Suprapubic skin (tissue), 4 donors: Measurements from ENCODE around the gene FLYWCH1. TPM values are rescaled to one million over a fixed set of nuclear protein-coding genes. Genes with fewer than 3 reads are reported as not detected.

ENCODE experiments used
- DNase-seq, 2 donors: peaks; one replicate each; pipeline ENCODE4 v3.0.0-alpha.2; 2019; ENCODE audit warnings: low spot score in 2 of 2
- H3K27ac ChIP-seq: fragments of 200-600 bp; sonication (generic); one replicate; pipeline ENCODE4 v1.5.1; 2019
- H3K27me3 ChIP-seq: fragments of 200-600 bp; sonication (generic); one replicate; pipeline ENCODE4 v1.5.1; 2019
- H3K36me3 ChIP-seq: fragments of 200-600 bp; sonication (generic); one replicate; pipeline ENCODE4 v1.5.1; 2019
- H3K4me1 ChIP-seq: fragments of 200-600 bp; sonication (generic); one replicate; pipeline ENCODE4 v1.5.1; 2019
- H3K4me3 ChIP-seq: fragments of 200-600 bp; sonication (generic); one replicate; pipeline ENCODE4 v1.5.1; 2019; ENCODE audit warnings: mild to moderate bottlenecking
- H3K9me3 ChIP-seq: fragments of 200-600 bp; sonication (generic); one replicate; pipeline ENCODE4 v1.5.1; 2019
- CTCF ChIP-seq, 2 donors: fragments of 200-600 bp in 1 of 2; fragments of 450-650 bp in 1 of 2; sonication (generic) in 1 of 2; IDR thresholded peaks; one replicate each; pipeline ENCODE4 v1.5.1; 2016 to 2019; ENCODE audit warnings: antibody characterized with exemption in 2 of 2, mild to moderate bottlenecking in 1 of 2, moderate library complexity in 1 of 2
- EP300 ChIP-seq: sonication (generic); formaldehyde crosslinking; IDR thresholded peaks from one replicate; pipeline ENCODE4 v1.6.1; 2017; ENCODE audit warnings: antibody characterized with exemption
- POLR2A ChIP-seq, 2 donors: fragments of 450-650 bp; IDR thresholded peaks; one replicate each; pipeline ENCODE4 v1.6.1; 2017; ENCODE audit warnings: antibody characterized with exemption in 2 of 2, mild to moderate bottlenecking in 2 of 2, moderate library complexity in 2 of 2
- POLR2AphosphoS5 ChIP-seq, 3 donors: sonication (generic); formaldehyde crosslinking; IDR thresholded peaks; one replicate each; pipeline ENCODE4 v1.6.1; 2017; ENCODE audit warnings: antibody characterized with exemption in 3 of 3
- WGBS: methylation state at CpG from one replicate; pipeline ENCODE4 v1.1.5; 2018; 5-methylcytosine and 5-hydroxymethylcytosine counted together
- total RNA-seq, 4 donors: library from RNA; depleted of rRNA; stranded (reverse); fragments of >200 nt; gene quantifications; one replicate each; pipeline ENCODE4 v1.1.0, GENCODE V29; 2016

Gene FLYWCH1
- total RNA-seq, 4 donors from 2014 or later, result 32.7 to 81.8 (median 52.1) TPM

- WGBS, result no CpG with 5 or more reads among the region's 51 CpGs
- Histone ChIP-seq H3K4me3 (peak overlapping the region; percentile 36), H3K27ac (no peak overlapping the region), H3K36me3 (no peaks in the 10 kb centered on the region), H3K4me1 (peaks cover 82% of the 10 kb centered on the region), H3K9me3 (no peaks in the 10 kb centered on the region), H3K27me3 (peaks cover 58% of the 10 kb centered on the region)
- no peak for TF ChIP-seq EP300
- no peak for TF ChIP-seq POLR2AphosphoS5 (IDR thresholded peaks at IDR 0.05)
- no peak for TF ChIP-seq CTCF (IDR thresholded peaks at IDR 0.05)
- no peak for TF ChIP-seq POLR2A (IDR thresholded peaks at IDR 0.05)
- no peak for DNase-seq
Measured at GRCh38 chr16:2967211-2967631, 55.5 kb downstream of the FLYWCH1 start.

GRCh38 chr16:2967721-2968161 lies 56.0 kb downstream of the FLYWCH1 start:
- Histone ChIP-seq H3K27ac (no peak overlapping the region), H3K27me3 (peaks cover 53% of the 10 kb centered on the region), H3K4me3 (peak overlapping the region; percentile 87), H3K36me3 (no peaks in the 10 kb centered on the region), H3K9me3 (no peaks in the 10 kb centered on the region), H3K4me1 (peaks cover 78% of the 10 kb centered on the region)
- no peak for DNase-seq
- TF ChIP-seq POLR2AphosphoS5 (IDR thresholded peaks at IDR 0.05), result no peak
- no peak for TF ChIP-seq EP300
- no peak for TF ChIP-seq POLR2A (IDR thresholded peaks at IDR 0.05)
- no peak for TF ChIP-seq CTCF (IDR thresholded peaks at IDR 0.05)
- WGBS, result 53% methylated on average over 6 of the region's 33 CpGs

- no peak for TF ChIP-seq EP300
- no peak for TF ChIP-seq POLR2AphosphoS5 (IDR thresholded peaks at IDR 0.05)
- no peak for TF ChIP-seq POLR2A (IDR thresholded peaks at IDR 0.05)
- TF ChIP-seq CTCF (IDR thresholded peaks at IDR 0.05), result no peak
- H3K9me3 ChIP-seq, result no peaks in the 10 kb centered on the region
- H3K4me3 ChIP-seq, result peak overlapping the region; percentile 87
- H3K27me3 ChIP-seq, result peaks cover 47% of the 10 kb centered on the region
- no peak for DNase-seq
- H3K27ac ChIP-seq, result peak overlapping the region; percentile 16
- H3K4me1 ChIP-seq, result peaks cover 71% of the 10 kb centered on the region
- 14% methylated on average over 14 of the region's 18 CpGs for WGBS
- no peaks in the 10 kb centered on the region for H3K36me3 ChIP-seq
Measured at GRCh38 chr16:2968368-2968737, 56.6 kb downstream of the FLYWCH1 start.

- H3K4me3 ChIP-seq, result peak within 1 kb of the TSS; percentile 87
- no peaks in the 10 kb centered on the region for H3K9me3 ChIP-seq
- peak within 1 kb of the TSS; percentile 49 for H3K27ac ChIP-seq
- H3K27me3 ChIP-seq, result peaks cover 41% of the 10 kb centered on the region
- 0% methylated on average over 13 of the region's 98 CpGs for WGBS
- TF ChIP-seq POLR2AphosphoS5 (IDR thresholded peaks at IDR 0.05) (no peak), POLR2A (IDR thresholded peaks at IDR 0.05) (no peak), EP300 (no peak), CTCF (IDR thresholded peaks at IDR 0.05) (no peak)
- peaks cover 66% of the 10 kb centered on the region for H3K4me1 ChIP-seq
- no peaks in the 10 kb centered on the region for H3K36me3 ChIP-seq
- DNase-seq, result peak; percentile 83 to 89
Measured at GRCh38 chr16:2968738-2969544, 57.2 kb downstream of the FLYWCH1 start, which contains the start of gene PAQR4. TSS of gene PAQR4 (plus strand) at chr16:2969348. CDS start at chr16:2969675, 327 bp downstream.
